22Rv1 (cell line): ENCODE measurements around the gene SLC6A11.

ENCODE experiments used
- ZFX ChIP-seq: fragments of 450-650 bp; IDR thresholded peaks from 2 replicates; pipeline ENCODE4 v1.6.1; 2017; ENCODE audit warnings: antibody characterized with exemption, borderline replicate concordance
- TF ChIP-seq, protein P1 (sequence below): fragments of 450-650 bp; IDR thresholded peaks from 2 replicates; pipeline ENCODE4 v1.5.1; 2017; ENCODE audit warnings: mild to moderate bottlenecking

DNA sequence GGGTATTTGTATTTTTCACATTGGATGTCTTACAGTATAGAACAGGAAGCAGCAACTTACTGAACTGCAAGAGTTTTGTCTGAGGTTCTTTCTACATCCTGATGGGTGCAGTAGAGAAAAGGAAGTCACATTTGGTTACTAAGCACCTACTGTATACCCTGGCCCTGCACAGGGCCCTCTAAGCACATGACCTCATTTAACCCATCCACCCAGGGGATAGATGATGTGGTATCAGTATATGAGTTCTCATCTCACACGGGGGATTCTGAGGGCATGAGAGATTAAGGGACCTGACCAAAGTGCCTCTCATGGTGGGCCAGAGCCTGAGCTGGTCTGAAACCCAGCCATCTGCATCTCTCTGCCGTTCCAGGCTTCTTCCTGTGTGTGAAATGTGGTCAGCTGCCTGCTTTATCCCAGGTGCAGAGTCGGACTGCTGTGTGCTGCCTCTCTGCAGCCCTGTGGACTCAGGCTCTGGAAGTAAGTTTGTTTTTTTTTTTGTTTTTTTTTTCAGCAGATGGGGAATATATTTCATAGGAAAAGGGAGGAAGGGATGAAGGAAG is 17.9 kb downstream of the SLC6A11 start:
- TF ChIP-seq, protein P1, sequence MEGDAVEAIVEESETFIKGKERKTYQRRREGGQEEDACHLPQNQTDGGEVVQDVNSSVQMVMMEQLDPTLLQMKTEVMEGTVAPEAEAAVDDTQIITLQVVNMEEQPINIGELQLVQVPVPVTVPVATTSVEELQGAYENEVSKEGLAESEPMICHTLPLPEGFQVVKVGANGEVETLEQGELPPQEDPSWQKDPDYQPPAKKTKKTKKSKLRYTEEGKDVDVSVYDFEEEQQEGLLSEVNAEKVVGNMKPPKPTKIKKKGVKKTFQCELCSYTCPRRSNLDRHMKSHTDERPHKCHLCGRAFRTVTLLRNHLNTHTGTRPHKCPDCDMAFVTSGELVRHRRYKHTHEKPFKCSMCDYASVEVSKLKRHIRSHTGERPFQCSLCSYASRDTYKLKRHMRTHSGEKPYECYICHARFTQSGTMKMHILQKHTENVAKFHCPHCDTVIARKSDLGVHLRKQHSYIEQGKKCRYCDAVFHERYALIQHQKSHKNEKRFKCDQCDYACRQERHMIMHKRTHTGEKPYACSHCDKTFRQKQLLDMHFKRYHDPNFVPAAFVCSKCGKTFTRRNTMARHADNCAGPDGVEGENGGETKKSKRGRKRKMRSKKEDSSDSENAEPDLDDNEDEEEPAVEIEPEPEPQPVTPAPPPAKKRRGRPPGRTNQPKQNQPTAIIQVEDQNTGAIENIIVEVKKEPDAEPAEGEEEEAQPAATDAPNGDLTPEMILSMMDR, result no peak
- no peak for TF ChIP-seq ZFX
